HepG2 (cell line): ENCODE measurements around the gene TNFSF13. TPM values are rescaled to one million over a fixed set of nuclear protein-coding genes. Genes with fewer than 3 reads are reported as not detected.

ENCODE experiments used
- ATAC-seq: fragments of 200-7000 bp; cut with Tn5 transposase; 3 replicates; pipeline ENCODE4 v1.9.1; 2020; ENCODE audit warnings: mild to moderate bottlenecking, moderate library complexity
- BruUV-seq: library from RNA; stranded (reverse); fragments of 400-500 nt; replicated peaks from 2 replicates; lab custom pipeline; 2021; lab: Mats Ljungman, UMichigan
- CTCF ChIA-PET: fragments of 300-600 bp; formaldehyde crosslinking; extraction: SDS; loops from one replicate; lab custom pipeline; 2021; ENCODE audit warnings: low total read pairs, inconsistent platforms, low intra/inter-chr PET ratio; lab: Yijun Ruan, JAX
- POLR2A ChIA-PET: fragments of 350-600 bp; sonication (Branson Sonifier 250); formaldehyde crosslinking; loops from one replicate; lab custom pipeline; 2020; ENCODE audit warnings: antibody characterized with exemption, inconsistent platforms; lab: Yijun Ruan, JAX
- DNase-seq: peaks from one replicate; pipeline ENCODE4 v3.0.0-alpha.2; 2015; ENCODE audit warnings: low spot score
- FAIRE-seq: peaks from 3 replicates; lab custom pipeline; 2011; peaks lifted over from hg19 to GRCh38; lab: Jason Lieb, UNC
- H2AFZ ChIP-seq: one replicate; pipeline ENCODE4 v1.6.1; 2011; ENCODE audit warnings: low read length, inconsistent platforms
- H3K27ac ChIP-seq: fragments of 300-600 bp; 3 replicates; pipeline ENCODE4 v1.8.0; 2011; ENCODE audit warnings: mixed run types, mild to moderate bottlenecking, mixed read lengths, low read length, inconsistent platforms; ENCODE audit not compliant: insufficient read depth; ENCODE audit errors: extremely low read length
- H3K27me3 ChIP-seq, 2 experiments: fragments of 200-600 bp in 1 of 2; 2 replicates in 1 of 2; 3 replicates in 1 of 2; pipeline versions ENCODE4 v1.6.0 to v1.8.0; 2011; ENCODE audit warnings: low read length in 2 of 2, mild to moderate bottlenecking in 2 of 2, moderate library complexity in 2 of 2, inconsistent platforms in 1 of 2; ENCODE audit not compliant: insufficient read depth in 2 of 2, control insufficient read depth in 1 of 2
- H3K36me3 ChIP-seq, 2 experiments: fragments of 200-600 bp in 1 of 2; replicated peaks in 1 of 2; 2 replicates in 1 of 2; 3 replicates in 1 of 2; pipeline versions ENCODE4 v1.5.1 to v1.8.0; 2011; ENCODE audit warnings: low read length in 2 of 2, inconsistent platforms in 1 of 2; ENCODE audit not compliant: insufficient read depth in 2 of 2, control insufficient read depth in 1 of 2
- H3K4me1 ChIP-seq: 2 replicates; pipeline ENCODE4 v1.5.1; 2012; ENCODE audit warnings: low read length, inconsistent platforms; ENCODE audit not compliant: insufficient read depth
- H3K4me2 ChIP-seq: 2 replicates; pipeline ENCODE4 v1.6.0; 2011; ENCODE audit warnings: low read depth, low read length, inconsistent platforms
- H3K4me3 ChIP-seq, 3 experiments: fragments of 200-600 bp in 1 of 3; sonication (generic), shearing (Covaris generic) in 1 of 3; replicated peaks in 1 of 3; 2 replicates each; pipeline ENCODE4 v1.5.1; 2011 to 2016; ENCODE audit warnings: low read length in 3 of 3, inconsistent platforms in 2 of 3, low read depth in 2 of 3, mild to moderate bottlenecking in 2 of 3, control low read depth in 1 of 3, mixed read lengths in 1 of 3; ENCODE audit not compliant: insufficient read depth in 1 of 3
- H3K79me2 ChIP-seq: one replicate; pipeline ENCODE4 v1.6.1; 2011; ENCODE audit warnings: low read length, inconsistent platforms; ENCODE audit not compliant: insufficient read depth
- H3K9ac ChIP-seq: 2 replicates; pipeline ENCODE4 v1.6.0; 2011; ENCODE audit warnings: mild to moderate bottlenecking, low read depth, low read length, inconsistent platforms; ENCODE audit not compliant: insufficient read depth
- H3K9me3 ChIP-seq: 2 replicates; pipeline ENCODE4 v1.5.1; 2012; ENCODE audit warnings: mild to moderate bottlenecking, low read length
- H4K20me1 ChIP-seq: 2 replicates; pipeline ENCODE4 v1.6.0; 2011; ENCODE audit warnings: inconsistent platforms, mild to moderate bottlenecking, low read length, moderate library complexity; ENCODE audit not compliant: insufficient read depth
- IKZF4 ChIP-seq: sonication (generic); formaldehyde crosslinking; IDR thresholded peaks from 2 replicates; pipeline ENCODE4 v1.5.1; 2020; ENCODE audit warnings: borderline replicate concordance, mild to moderate bottlenecking, low read depth, missing genetic modification reagents; ENCODE audit errors: not compliant biosample characterization
- MIXL1 ChIP-seq: IDR thresholded peaks from 2 replicates; pipeline ENCODE4 v1.6.1; 2016
- MYNN ChIP-seq: sonication (generic); formaldehyde crosslinking; IDR thresholded peaks from 2 replicates; pipeline ENCODE4 v1.4.0; 2020; ENCODE audit warnings: mild to moderate bottlenecking, low read depth, missing genetic modification reagents
- TEAD2 ChIP-seq: sonication (generic); formaldehyde crosslinking; IDR thresholded peaks from 2 replicates; pipeline ENCODE4 v1.9.0; 2021; ENCODE audit warnings: missing genetic modification reagents
- TEAD3 ChIP-seq: optimal IDR thresholded peaks from 2 replicates; pipeline ENCODE3; 2016; ENCODE audit warnings: borderline replicate concordance
- TMF1 ChIP-seq: sonication (generic); formaldehyde crosslinking; IDR thresholded peaks from 2 replicates; pipeline ENCODE4 v1.8.1; 2022; ENCODE audit warnings: low read depth, missing genetic modification reagents
- ZNF749 ChIP-seq: sonication (generic); formaldehyde crosslinking; IDR thresholded peaks from 2 replicates; pipeline ENCODE4 v1.8.0; 2022; ENCODE audit warnings: mild to moderate bottlenecking, missing genetic modification reagents, moderate library complexity, borderline replicate concordance
- ZNF781 ChIP-seq: sonication (generic); formaldehyde crosslinking; IDR thresholded peaks from 2 replicates; pipeline ENCODE4 v1.5.1; 2020; ENCODE audit warnings: borderline replicate concordance, mild to moderate bottlenecking, missing genetic modification reagents; ENCODE audit errors: not compliant biosample characterization
- WGBS: methylation state at CpG from one replicate; pipeline ENCODE4 v1.1.6; 2017; ENCODE audit warnings: low lambda C conversion rate; 5-methylcytosine and 5-hydroxymethylcytosine counted together
- in situ Hi-C: cut with HindIII; loops from 2 replicates; pipeline ENCODE4 v1.10.0; 2017; ENCODE audit warnings: low pct_unique_long_range_greater_than_20kb; ENCODE audit not compliant: extremely low pct_ligation_motif_present
- intact Hi-C: fragments of 100-400 bp; cut with micrococcal nuclease; formaldehyde crosslinking; loops from one replicate; pipeline ENCODE4 v1.10.0; 2022; ENCODE audit not compliant: unreplicated experiment
- polyA plus RNA-seq, 8 experiments: library from polyadenylated mRNA; depleted of rRNA in 3 of 8; stranded (reverse) in 7 of 8; unstranded in 1 of 8; fragments of >200 nt; fragmentation: Illumina TruSeq in 4 of 8; extraction: Trizol in 4 of 8; gene quantifications; 2 replicates each; pipeline versions ENCODE4 v1.2.1 to v1.2.3, GENCODE V29; 2011 to 2016; ENCODE audit warnings: low read depth in 4 of 8, missing spikeins in 1 of 8, mixed read lengths in 1 of 8; ENCODE audit not compliant: insufficient read depth in 1 of 8
- total RNA-seq, 5 experiments: library from RNA; depleted of rRNA; stranded (reverse); fragments of >200 nt; fragmentation: Illumina TruSeq; extraction: Trizol; gene quantifications; 2 replicates each; pipeline ENCODE4 v1.2.3, GENCODE V29; 2016; ENCODE audit warnings: low read depth in 1 of 5
- TF ChIP-seq, protein P1 (sequence below): sonication (generic); formaldehyde crosslinking; IDR thresholded peaks from 2 replicates; pipeline ENCODE4 v1.9.0; 2021; ENCODE audit warnings: missing genetic modification reagents, mild to moderate bottlenecking, borderline replicate concordance
- TF ChIP-seq, protein P2 (sequence below): sonication (generic); formaldehyde crosslinking; IDR thresholded peaks from 2 replicates; pipeline ENCODE4 v1.5.0; 2020; ENCODE audit warnings: mild to moderate bottlenecking, missing genetic modification reagents
- TF ChIP-seq, protein P3 (sequence below): IDR thresholded peaks from 2 replicates; pipeline ENCODE4 v1.6.1; 2016; ENCODE audit warnings: missing biosample characterization, missing genetic modification reagents, low read depth

Gene TNFSF13
- total and polyA plus RNA-seq, 2 of the 13 experiments (the other 11 are each of a cell fraction or from before 2014, with no cell fraction given): 2.5 to 3.3 TPM

DNA sequence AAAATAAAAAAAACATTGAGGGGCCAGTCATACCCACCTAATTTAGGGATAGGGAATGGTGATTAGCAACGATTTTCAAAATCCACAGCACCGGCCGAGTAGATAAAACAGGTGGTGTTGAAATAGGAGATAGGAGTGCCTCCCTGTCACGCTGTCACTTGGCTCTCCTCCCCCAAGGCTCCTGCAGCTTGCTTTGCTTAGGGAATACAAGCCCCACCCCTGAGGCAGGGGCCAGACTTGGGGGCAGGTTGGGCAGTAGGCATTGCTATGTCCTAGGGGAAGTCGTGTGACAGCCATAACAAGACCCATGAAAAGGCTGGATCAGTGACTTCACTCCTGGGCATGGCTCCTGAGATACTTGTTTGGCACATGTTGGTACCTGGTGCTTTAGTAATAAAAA, 48.6 kb upstream of the TNFSF13 start:
- Histone ChIP-seq H3K36me3 (peaks cover 34 to 80% of the 10 kb centered on the region in 2 experiments), H3K4me3 (no peak overlapping the region), H3K79me2 (no peaks in the 10 kb centered on the region), H3K27ac (no peak overlapping the region), H4K20me1 (no peaks in the 10 kb centered on the region), H2AFZ (no peak overlapping the region), H3K27me3 (no peaks in the 10 kb centered on the region), H3K4me1 (no peaks in the 10 kb centered on the region), H3K4me2 (no peak overlapping the region), H3K9ac (no peak overlapping the region), H3K9me3 (no peaks in the 10 kb centered on the region)
- CTCF ChIA-PET: no interaction called here
- in situ Hi-C loops (loop anchor here (5.0 kb wide), 1 partner anchor 47 kb away; the partner anchor contains the start of gene TNFSF13), intact Hi-C loops (no loop called here)
- POLR2A ChIA-PET: no interaction called here
- BruUV-seq: no TSS peak
- no peak for DNase-seq
- no peak for FAIRE-seq
- TF ChIP-seq, protein P1, sequence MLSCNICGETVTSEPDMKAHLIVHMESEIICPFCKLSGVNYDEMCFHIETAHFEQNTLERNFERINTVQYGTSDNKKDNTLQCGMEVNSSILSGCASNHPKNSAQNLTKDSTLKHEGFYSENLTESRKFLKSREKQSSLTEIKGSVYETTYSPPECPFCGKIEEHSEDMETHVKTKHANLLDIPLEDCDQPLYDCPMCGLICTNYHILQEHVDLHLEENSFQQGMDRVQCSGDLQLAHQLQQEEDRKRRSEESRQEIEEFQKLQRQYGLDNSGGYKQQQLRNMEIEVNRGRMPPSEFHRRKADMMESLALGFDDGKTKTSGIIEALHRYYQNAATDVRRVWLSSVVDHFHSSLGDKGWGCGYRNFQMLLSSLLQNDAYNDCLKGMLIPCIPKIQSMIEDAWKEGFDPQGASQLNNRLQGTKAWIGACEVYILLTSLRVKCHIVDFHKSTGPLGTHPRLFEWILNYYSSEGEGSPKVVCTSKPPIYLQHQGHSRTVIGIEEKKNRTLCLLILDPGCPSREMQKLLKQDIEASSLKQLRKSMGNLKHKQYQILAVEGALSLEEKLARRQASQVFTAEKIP (CRISPR knock-in tag): no peak
- no peak for TF ChIP-seq MIXL1
- TF ChIP-seq IKZF4: no peak
- no peak for TF ChIP-seq ZNF749
- no peak for TF ChIP-seq TEAD2
- TF ChIP-seq, protein P2, sequence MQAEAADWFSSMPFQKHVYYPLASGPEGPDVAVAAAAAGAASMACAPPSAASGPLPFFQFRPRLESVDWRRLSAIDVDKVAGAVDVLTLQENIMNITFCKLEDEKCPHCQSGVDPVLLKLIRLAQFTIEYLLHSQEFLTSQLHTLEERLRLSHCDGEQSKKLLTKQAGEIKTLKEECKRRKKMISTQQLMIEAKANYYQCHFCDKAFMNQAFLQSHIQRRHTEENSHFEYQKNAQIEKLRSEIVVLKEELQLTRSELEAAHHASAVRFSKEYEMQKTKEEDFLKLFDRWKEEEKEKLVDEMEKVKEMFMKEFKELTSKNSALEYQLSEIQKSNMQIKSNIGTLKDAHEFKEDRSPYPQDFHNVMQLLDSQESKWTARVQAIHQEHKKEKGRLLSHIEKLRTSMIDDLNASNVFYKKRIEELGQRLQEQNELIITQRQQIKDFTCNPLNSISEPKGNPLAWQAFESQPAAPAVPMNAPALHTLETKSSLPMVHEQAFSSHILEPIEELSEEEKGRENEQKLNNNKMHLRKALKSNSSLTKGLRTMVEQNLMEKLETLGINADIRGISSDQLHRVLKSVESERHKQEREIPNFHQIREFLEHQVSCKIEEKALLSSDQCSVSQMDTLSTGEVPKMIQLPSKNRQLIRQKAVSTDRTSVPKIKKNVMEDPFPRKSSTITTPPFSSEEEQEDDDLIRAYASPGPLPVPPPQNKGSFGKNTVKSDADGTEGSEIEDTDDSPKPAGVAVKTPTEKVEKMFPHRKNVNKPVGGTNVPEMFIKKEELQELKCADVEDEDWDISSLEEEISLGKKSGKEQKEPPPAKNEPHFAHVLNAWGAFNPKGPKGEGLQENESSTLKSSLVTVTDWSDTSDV (CRISPR knock-in tag): no peak
- TF ChIP-seq, protein P3, sequence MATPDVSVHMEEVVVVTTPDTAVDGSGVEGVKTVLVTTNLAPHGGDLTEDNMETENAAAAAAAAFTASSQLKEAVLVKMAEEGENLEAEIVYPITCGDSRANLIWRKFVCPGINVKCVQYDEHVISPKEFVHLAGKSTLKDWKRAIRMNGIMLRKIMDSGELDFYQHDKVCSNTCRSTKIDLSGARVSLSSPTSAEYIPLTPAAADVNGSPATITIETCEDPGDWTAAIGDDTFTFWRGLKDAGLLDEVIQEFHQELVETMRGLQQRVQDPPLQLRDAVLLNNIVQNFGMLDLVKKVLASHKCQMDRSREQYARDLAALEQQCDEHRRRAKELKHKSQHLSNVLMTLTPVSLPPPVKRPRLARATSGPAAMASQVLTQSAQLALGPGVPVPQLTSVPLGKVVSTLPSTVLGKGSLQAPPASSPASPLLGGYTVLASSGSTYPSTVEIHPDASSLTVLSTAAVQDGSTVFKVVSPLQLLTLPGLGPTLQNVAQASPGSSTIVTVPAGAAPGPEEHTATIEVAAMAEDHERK (CRISPR knock-in tag): no peak
- TF ChIP-seq ZNF781: no peak
- no peak for TF ChIP-seq TMF1 (CRISPR knock-in tag)
- no peak for TF ChIP-seq MYNN (CRISPR knock-in tag)
- TF ChIP-seq TEAD3: no peak
- ATAC-seq: no peak
- WGBS: 94% methylated on average over 4 of the region's 5 CpGs
